HEK293 (cell line): Measurements from ENCODE around the gene DHRS7B.

ENCODE experiments used
- CTCF ChIA-PET: fragments of 350-600 bp; formaldehyde crosslinking; extraction: SDS; loops from one replicate; lab custom pipeline; 2021; ENCODE audit warnings: antibody characterized with exemption; lab: Yijun Ruan, JAX
- POLR2A ChIA-PET: fragments of 300-600 bp; formaldehyde crosslinking; extraction: SDS; loops from one replicate; lab custom pipeline; 2020; ENCODE audit warnings: antibody characterized with exemption, inconsistent platforms; lab: Yijun Ruan, JAX
- H3K27ac ChIP-seq: fragments of 200-500 bp; sonication (Bioruptor generic); 2 replicates; pipeline ENCODE4 v1.5.1; 2014; ENCODE audit warnings: low read depth, low read length, control low read depth, inconsistent platforms; ENCODE audit errors: extremely low read depth
- H3K36me3 ChIP-seq, 2 experiments: fragments of 200-500 bp in 1 of 2; sonication (Bioruptor generic) in 1 of 2; 1 replicate in 1 of 2; 2 replicates in 1 of 2; pipeline ENCODE4 v1.5.1; 2014 to 2017; ENCODE audit warnings: inconsistent platforms in 2 of 2, low read length in 2 of 2; ENCODE audit not compliant: control insufficient read depth in 2 of 2, insufficient read depth in 1 of 2
- H3K4me1 ChIP-seq: fragments of 200-500 bp; sonication (Bioruptor generic); 2 replicates; pipeline ENCODE4 v1.5.1; 2014; ENCODE audit warnings: mild to moderate bottlenecking, low read length, inconsistent platforms; ENCODE audit not compliant: control insufficient read depth, insufficient read depth
- H3K4me3 ChIP-seq: 2 replicates; pipeline ENCODE4 v1.5.1; 2011; ENCODE audit warnings: low read depth, mild to moderate bottlenecking, control low read depth, low read length, moderate library complexity
- H3K9me3 ChIP-seq: fragments of 200-500 bp; sonication (Bioruptor generic); 2 replicates; pipeline ENCODE4 v1.5.1; 2014; ENCODE audit warnings: low read depth, low read length, inconsistent platforms; ENCODE audit not compliant: control insufficient read depth, insufficient read depth
- BCL11B ChIP-seq: fragments of 450-650 bp; formaldehyde crosslinking; IDR thresholded peaks from 2 replicates; pipeline ENCODE4 v1.5.1; 2016; ENCODE audit warnings: low read depth, missing biosample characterization, missing genetic modification characterization
- FEZF1 ChIP-seq: fragments of 450-650 bp; formaldehyde crosslinking; IDR thresholded peaks from 2 replicates; pipeline ENCODE4 v1.5.1; 2016; ENCODE audit warnings: missing biosample characterization, missing genetic modification characterization
- KLF10 ChIP-seq: fragments of 450-650 bp; IDR thresholded peaks from 2 replicates; pipeline ENCODE4 v1.5.1; 2018; ENCODE audit warnings: missing biosample characterization, mild to moderate bottlenecking, missing genetic modification characterization
- SETDB1 ChIP-seq: IDR thresholded peaks from one replicate; pipeline ENCODE4 v1.6.1; 2017; ENCODE audit warnings: mild to moderate bottlenecking, low read length, moderate library complexity, mixed read lengths; ENCODE audit not compliant: insufficient read length
- ZNF121 ChIP-seq: fragments of 450-650 bp; formaldehyde crosslinking; IDR thresholded peaks from 2 replicates; pipeline ENCODE4 v1.5.1; 2016; ENCODE audit warnings: missing biosample characterization, missing genetic modification characterization
- ZNF211 ChIP-seq: fragments of 450-650 bp; formaldehyde crosslinking; IDR thresholded peaks from 2 replicates; pipeline ENCODE4 v1.5.1; 2016; ENCODE audit warnings: low read depth, missing biosample characterization, missing genetic modification characterization
- ZNF214 ChIP-seq: fragments of 450-650 bp; formaldehyde crosslinking; IDR thresholded peaks from 2 replicates; pipeline ENCODE4 v1.5.1; 2017; ENCODE audit warnings: missing biosample characterization, mild to moderate bottlenecking, missing genetic modification characterization, borderline replicate concordance
- ZNF223 ChIP-seq: fragments of 450-650 bp; formaldehyde crosslinking; IDR thresholded peaks from 2 replicates; pipeline ENCODE4 v1.5.1; 2016; ENCODE audit warnings: missing biosample characterization, missing genetic modification characterization
- ZNF239 ChIP-seq: fragments of 450-650 bp; formaldehyde crosslinking; IDR thresholded peaks from 2 replicates; pipeline ENCODE4 v1.5.1; 2016; ENCODE audit warnings: missing biosample characterization, missing genetic modification characterization
- ZNF311 ChIP-seq: fragments of 450-650 bp; formaldehyde crosslinking; IDR thresholded peaks from 2 replicates; pipeline ENCODE4 v1.5.1; 2017; ENCODE audit warnings: missing biosample characterization, missing genetic modification characterization, borderline replicate concordance
- ZNF366 ChIP-seq: fragments of 450-650 bp; formaldehyde crosslinking; conservative IDR thresholded peaks from 2 replicates; pipeline ENCODE4 v1.5.1; 2016; ENCODE audit warnings: missing biosample characterization, missing genetic modification characterization
- ZNF416 ChIP-seq: fragments of 450-650 bp; formaldehyde crosslinking; IDR thresholded peaks from 2 replicates; pipeline ENCODE4 v1.5.1; 2016; ENCODE audit warnings: missing biosample characterization, missing genetic modification characterization
- ZNF48 ChIP-seq: fragments of 450-650 bp; formaldehyde crosslinking; IDR thresholded peaks from 2 replicates; pipeline ENCODE4 v1.5.1; 2016; ENCODE audit warnings: missing biosample characterization, missing genetic modification characterization
- ZNF585B ChIP-seq: fragments of 450-650 bp; formaldehyde crosslinking; IDR thresholded peaks from 2 replicates; pipeline ENCODE4 v1.5.1; 2016; ENCODE audit warnings: missing biosample characterization, missing genetic modification characterization
- ZNF664 ChIP-seq: fragments of 450-650 bp; formaldehyde crosslinking; IDR thresholded peaks from 2 replicates; pipeline ENCODE4 v1.5.1; 2016; ENCODE audit warnings: missing biosample characterization, missing genetic modification characterization
- ZNF747 ChIP-seq: fragments of 450-650 bp; formaldehyde crosslinking; IDR thresholded peaks from 2 replicates; pipeline ENCODE4 v1.5.1; 2016; ENCODE audit warnings: missing biosample characterization, missing genetic modification characterization
- ZNF830 ChIP-seq: fragments of 450-650 bp; IDR thresholded peaks from 2 replicates; pipeline ENCODE4 v1.5.0; 2018; ENCODE audit warnings: missing biosample characterization, missing genetic modification characterization, low read depth, mild to moderate bottlenecking, moderate library complexity
- TF ChIP-seq, protein P1 (sequence below): fragments of 450-650 bp; formaldehyde crosslinking; IDR thresholded peaks from 2 replicates; pipeline ENCODE4; 2016; ENCODE audit warnings: missing biosample characterization, missing genetic modification characterization
- TF ChIP-seq, protein P2 (sequence below): fragments of 450-650 bp; formaldehyde crosslinking; IDR thresholded peaks from 2 replicates; pipeline ENCODE4 v1.5.1; 2016; ENCODE audit warnings: missing biosample characterization, missing genetic modification characterization, borderline replicate concordance
- TF ChIP-seq, protein P3 (sequence below): fragments of 450-650 bp; formaldehyde crosslinking; IDR thresholded peaks from 2 replicates; pipeline ENCODE4 v1.5.1; 2016; ENCODE audit warnings: missing biosample characterization, missing genetic modification characterization

Gene DHRS7B

DNA sequence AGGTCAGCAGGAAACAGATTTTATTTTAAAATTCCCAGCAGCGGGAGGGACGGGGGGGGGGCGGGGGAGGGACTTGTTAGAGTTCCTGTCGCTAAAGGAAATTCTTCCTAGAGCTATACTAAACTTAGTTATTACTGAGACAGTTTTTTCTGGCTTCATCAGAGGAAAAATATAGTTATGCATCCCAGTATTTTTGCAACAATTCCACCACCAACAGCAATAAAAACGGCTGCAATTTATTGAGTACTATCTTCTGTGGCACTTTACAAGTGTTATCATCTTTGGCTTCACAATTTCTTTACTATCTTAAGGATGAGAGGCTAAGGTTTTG is 6.9 kb upstream of the DHRS7B start:
- Histone ChIP-seq H3K36me3 (no peaks in the 10 kb centered on the region), H3K27ac (no peak overlapping the region), H3K9me3 (no peaks in the 10 kb centered on the region), H3K4me3 (no peak overlapping the region), H3K4me1 (no peaks in the 10 kb centered on the region)
- TF ChIP-seq ZNF366 (tag by site-specific recombination): no peak
- no peak for TF ChIP-seq BCL11B (tag by site-specific recombination)
- TF ChIP-seq ZNF311 (tag by site-specific recombination): no peak
- TF ChIP-seq FEZF1 (tag by site-specific recombination): no peak
- no peak for TF ChIP-seq ZNF48 (tag by site-specific recombination)
- TF ChIP-seq SETDB1: no peak
- TF ChIP-seq, protein P1, sequence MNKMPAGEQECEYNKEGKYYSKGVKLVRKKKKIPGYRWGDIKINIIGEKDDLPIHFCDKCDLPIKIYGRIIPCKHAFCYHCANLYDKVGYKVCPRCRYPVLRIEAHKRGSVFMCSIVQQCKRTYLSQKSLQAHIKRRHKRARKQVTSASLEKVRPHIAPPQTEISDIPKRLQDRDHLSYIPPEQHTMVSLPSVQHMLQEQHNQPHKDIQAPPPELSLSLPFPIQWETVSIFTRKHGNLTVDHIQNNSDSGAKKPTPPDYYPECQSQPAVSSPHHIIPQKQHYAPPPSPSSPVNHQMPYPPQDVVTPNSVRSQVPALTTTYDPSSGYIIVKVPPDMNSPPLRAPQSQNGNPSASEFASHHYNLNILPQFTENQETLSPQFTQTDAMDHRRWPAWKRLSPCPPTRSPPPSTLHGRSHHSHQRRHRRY (tag by site-specific recombination): no peak
- no peak for TF ChIP-seq ZNF223 (tag by site-specific recombination)
- TF ChIP-seq ZNF211 (tag by site-specific recombination): no peak
- TF ChIP-seq ZNF239 (tag by site-specific recombination): no peak
- TF ChIP-seq ZNF664 (tag by site-specific recombination): no peak
- TF ChIP-seq ZNF585B (tag by site-specific recombination): no peak
- no peak for TF ChIP-seq ZNF747 (tag by site-specific recombination)
- TF ChIP-seq ZNF214 (tag by site-specific recombination): no peak
- TF ChIP-seq ZNF121: no peak
- TF ChIP-seq, protein P2, sequence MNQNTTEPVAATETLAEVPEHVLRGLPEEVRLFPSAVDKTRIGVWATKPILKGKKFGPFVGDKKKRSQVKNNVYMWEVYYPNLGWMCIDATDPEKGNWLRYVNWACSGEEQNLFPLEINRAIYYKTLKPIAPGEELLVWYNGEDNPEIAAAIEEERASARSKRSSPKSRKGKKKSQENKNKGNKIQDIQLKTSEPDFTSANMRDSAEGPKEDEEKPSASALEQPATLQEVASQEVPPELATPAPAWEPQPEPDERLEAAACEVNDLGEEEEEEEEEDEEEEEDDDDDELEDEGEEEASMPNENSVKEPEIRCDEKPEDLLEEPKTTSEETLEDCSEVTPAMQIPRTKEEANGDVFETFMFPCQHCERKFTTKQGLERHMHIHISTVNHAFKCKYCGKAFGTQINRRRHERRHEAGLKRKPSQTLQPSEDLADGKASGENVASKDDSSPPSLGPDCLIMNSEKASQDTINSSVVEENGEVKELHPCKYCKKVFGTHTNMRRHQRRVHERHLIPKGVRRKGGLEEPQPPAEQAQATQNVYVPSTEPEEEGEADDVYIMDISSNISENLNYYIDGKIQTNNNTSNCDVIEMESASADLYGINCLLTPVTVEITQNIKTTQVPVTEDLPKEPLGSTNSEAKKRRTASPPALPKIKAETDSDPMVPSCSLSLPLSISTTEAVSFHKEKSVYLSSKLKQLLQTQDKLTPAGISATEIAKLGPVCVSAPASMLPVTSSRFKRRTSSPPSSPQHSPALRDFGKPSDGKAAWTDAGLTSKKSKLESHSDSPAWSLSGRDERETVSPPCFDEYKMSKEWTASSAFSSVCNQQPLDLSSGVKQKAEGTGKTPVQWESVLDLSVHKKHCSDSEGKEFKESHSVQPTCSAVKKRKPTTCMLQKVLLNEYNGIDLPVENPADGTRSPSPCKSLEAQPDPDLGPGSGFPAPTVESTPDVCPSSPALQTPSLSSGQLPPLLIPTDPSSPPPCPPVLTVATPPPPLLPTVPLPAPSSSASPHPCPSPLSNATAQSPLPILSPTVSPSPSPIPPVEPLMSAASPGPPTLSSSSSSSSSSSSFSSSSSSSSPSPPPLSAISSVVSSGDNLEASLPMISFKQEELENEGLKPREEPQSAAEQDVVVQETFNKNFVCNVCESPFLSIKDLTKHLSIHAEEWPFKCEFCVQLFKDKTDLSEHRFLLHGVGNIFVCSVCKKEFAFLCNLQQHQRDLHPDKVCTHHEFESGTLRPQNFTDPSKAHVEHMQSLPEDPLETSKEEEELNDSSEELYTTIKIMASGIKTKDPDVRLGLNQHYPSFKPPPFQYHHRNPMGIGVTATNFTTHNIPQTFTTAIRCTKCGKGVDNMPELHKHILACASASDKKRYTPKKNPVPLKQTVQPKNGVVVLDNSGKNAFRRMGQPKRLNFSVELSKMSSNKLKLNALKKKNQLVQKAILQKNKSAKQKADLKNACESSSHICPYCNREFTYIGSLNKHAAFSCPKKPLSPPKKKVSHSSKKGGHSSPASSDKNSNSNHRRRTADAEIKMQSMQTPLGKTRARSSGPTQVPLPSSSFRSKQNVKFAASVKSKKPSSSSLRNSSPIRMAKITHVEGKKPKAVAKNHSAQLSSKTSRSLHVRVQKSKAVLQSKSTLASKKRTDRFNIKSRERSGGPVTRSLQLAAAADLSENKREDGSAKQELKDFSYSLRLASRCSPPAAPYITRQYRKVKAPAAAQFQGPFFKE: no peak
- TF ChIP-seq ZNF830: no peak
- TF ChIP-seq ZNF416 (tag by site-specific recombination): no peak
- no peak for TF ChIP-seq KLF10 (tag by site-specific recombination)
- TF ChIP-seq, protein P3, sequence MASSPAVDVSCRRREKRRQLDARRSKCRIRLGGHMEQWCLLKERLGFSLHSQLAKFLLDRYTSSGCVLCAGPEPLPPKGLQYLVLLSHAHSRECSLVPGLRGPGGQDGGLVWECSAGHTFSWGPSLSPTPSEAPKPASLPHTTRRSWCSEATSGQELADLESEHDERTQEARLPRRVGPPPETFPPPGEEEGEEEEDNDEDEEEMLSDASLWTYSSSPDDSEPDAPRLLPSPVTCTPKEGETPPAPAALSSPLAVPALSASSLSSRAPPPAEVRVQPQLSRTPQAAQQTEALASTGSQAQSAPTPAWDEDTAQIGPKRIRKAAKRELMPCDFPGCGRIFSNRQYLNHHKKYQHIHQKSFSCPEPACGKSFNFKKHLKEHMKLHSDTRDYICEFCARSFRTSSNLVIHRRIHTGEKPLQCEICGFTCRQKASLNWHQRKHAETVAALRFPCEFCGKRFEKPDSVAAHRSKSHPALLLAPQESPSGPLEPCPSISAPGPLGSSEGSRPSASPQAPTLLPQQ (tag by site-specific recombination): no peak
- ChIA-PET CTCF (interaction anchor here (0.6 to 4.2 kb wide), 32 partner anchors 10 to 393 kb away, joined by 3 to 49 read pairs (median 4); partner anchors contain the start of genes DHRS7B and TMEM11), POLR2A (interaction anchor here (1.1 to 2.2 kb wide), 3 partner anchors 20 to 94 kb away, joined by 6 to 10 read pairs (median 9); partner anchors contain the start of genes TMEM11 and USP22)
